Breast epithelium (tissue), 3 donors: Measurements from ENCODE around the gene TNNI2.

Experiments used
- POLR2A ChIP-seq: fragments of 450-650 bp; IDR thresholded peaks from one replicate; pipeline ENCODE4 v1.6.1; 2016; ENCODE audit warnings: antibody characterized with exemption, mild to moderate bottlenecking, moderate library complexity
- POLR2AphosphoS5 ChIP-seq, 3 donors: sonication (generic); formaldehyde crosslinking; IDR thresholded peaks; one replicate each; pipeline ENCODE4 v1.6.1; 2017; ENCODE audit warnings: antibody characterized with exemption in 3 of 3
- TF ChIP-seq, protein P1 (sequence below), 3 donors: fragments of 450-650 bp; IDR thresholded peaks; one replicate each; pipeline ENCODE4 v1.5.1; 2016 to 2017; ENCODE audit warnings: antibody characterized with exemption in 3 of 3, mild to moderate bottlenecking in 3 of 3, moderate library complexity in 3 of 3

DNA sequence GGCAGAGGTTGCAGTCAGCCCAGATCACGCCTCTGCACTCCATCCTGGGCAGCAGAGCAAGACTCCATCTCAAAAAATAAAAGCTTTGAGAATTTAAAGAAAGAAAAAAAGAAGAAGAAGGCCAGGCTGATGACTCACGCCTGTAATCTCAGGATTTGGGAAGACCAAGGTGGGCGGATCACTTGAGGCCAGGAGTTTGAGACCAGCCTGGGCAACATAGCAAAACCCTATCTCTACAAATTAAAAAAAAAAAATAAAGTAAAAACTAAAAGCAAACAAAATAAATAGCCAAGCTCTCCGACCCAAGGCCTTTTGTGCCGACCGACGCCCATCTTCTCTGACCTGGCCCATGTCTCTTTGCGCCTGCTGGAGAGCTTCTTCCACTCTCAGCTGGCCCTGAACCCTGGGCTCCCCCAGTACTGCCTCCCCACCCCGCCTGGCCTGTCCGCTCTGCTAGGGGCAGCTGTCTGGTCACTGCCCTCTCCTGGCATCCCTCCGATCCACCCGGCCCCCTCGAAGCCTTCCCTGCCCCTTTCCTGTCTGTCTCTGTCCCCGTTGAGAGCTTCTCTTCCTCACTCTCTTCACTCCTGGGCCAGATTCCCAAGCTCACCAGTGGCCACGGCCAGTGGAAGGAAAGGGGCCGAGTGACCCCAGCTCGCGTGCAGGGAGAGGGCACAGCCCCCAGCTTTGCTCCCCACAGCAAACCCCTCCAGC lies 9.3 kb downstream of the TNNI2 start:
- no peak for TF ChIP-seq POLR2A
- TF ChIP-seq, protein P1, sequence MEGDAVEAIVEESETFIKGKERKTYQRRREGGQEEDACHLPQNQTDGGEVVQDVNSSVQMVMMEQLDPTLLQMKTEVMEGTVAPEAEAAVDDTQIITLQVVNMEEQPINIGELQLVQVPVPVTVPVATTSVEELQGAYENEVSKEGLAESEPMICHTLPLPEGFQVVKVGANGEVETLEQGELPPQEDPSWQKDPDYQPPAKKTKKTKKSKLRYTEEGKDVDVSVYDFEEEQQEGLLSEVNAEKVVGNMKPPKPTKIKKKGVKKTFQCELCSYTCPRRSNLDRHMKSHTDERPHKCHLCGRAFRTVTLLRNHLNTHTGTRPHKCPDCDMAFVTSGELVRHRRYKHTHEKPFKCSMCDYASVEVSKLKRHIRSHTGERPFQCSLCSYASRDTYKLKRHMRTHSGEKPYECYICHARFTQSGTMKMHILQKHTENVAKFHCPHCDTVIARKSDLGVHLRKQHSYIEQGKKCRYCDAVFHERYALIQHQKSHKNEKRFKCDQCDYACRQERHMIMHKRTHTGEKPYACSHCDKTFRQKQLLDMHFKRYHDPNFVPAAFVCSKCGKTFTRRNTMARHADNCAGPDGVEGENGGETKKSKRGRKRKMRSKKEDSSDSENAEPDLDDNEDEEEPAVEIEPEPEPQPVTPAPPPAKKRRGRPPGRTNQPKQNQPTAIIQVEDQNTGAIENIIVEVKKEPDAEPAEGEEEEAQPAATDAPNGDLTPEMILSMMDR (IDR thresholded peaks at IDR 0.05), result no peak
- no peak for TF ChIP-seq POLR2AphosphoS5 (IDR thresholded peaks at IDR 0.05)
